K562 (cell line): ENCODE data around the gene H2BK1. TPM values are rescaled to one million over a fixed set of nuclear protein-coding genes. Genes with fewer than 3 reads are reported as not detected.

ENCODE experiments used
- L3MBTL2 ChIP-seq: fragments of 450-650 bp; IDR thresholded peaks from 2 replicates; pipeline ENCODE4 v1.6.1; 2016; ENCODE audit warnings: mild to moderate bottlenecking, moderate library complexity
- RBM22 ChIP-seq: fragments of 200-400 bp; formaldehyde crosslinking; IDR thresholded peaks from 2 replicates; pipeline ENCODE4 v1.6.1; 2018; ENCODE audit warnings: low read length, low read depth; ENCODE audit not compliant: poor library complexity, severe bottlenecking
- ZBTB7A ChIP-seq: IDR thresholded peaks from 2 replicates; pipeline ENCODE4 v1.6.1; 2011; ENCODE audit warnings: low read depth, mild to moderate bottlenecking, low read length, moderate library complexity, borderline replicate concordance; ENCODE audit not compliant: control insufficient read depth
- polyA plus RNA-seq, 8 experiments: library from polyadenylated mRNA; depleted of rRNA in 4 of 8; stranded (reverse) in 5 of 8; unstranded in 3 of 8; fragments of >200 nt; fragmentation: Nextera tagmentation in 2 of 8; fragmentation: Illumina TruSeq in 1 of 8; extraction: Ambion mirVana in 2 of 8; extraction: Trizol in 1 of 8; gene quantifications; 2 replicates each; pipeline versions ENCODE4 v1.2.1 to v1.2.3, GENCODE V29; 2011 to 2014; ENCODE audit warnings: inconsistent platforms in 1 of 8, missing spikeins in 1 of 8
- total RNA-seq, 7 experiments: library from RNA; depleted of rRNA in 6 of 7; stranded (reverse); fragments of >200 nt in 6 of 7; fragmentation: Illumina TruSeq in 2 of 7; extraction: Trizol in 2 of 7; gene quantifications; 2 replicates each; pipeline versions ENCODE4 v1.2.1 to v1.2.3, GENCODE V29; 2011 to 2021; ENCODE audit warnings: low replicate concordance in 1 of 7
- TF ChIP-seq, protein P1 (sequence below): fragments of 450-650 bp; IDR thresholded peaks from 2 replicates; pipeline ENCODE4 v1.6.1; 2016; ENCODE audit warnings: low read depth
- TF ChIP-seq, protein P2 (sequence below): sonication (generic); formaldehyde crosslinking; IDR thresholded peaks from 2 replicates; pipeline ENCODE4 v1.8.1; 2023; ENCODE audit warnings: missing genetic modification reagents, mild to moderate bottlenecking, borderline replicate concordance
- TF ChIP-seq, protein P3 (sequence below): fragments of 450-650 bp; IDR thresholded peaks from 2 replicates; pipeline ENCODE4 v1.6.1; 2017; ENCODE audit warnings: antibody characterized with exemption, mild to moderate bottlenecking

Gene H2BK1
- total and polyA plus RNA-seq, 9 of the 15 experiments (the other 6 are each of a cell fraction or from before 2014, with no cell fraction given) = not detected

DNA sequence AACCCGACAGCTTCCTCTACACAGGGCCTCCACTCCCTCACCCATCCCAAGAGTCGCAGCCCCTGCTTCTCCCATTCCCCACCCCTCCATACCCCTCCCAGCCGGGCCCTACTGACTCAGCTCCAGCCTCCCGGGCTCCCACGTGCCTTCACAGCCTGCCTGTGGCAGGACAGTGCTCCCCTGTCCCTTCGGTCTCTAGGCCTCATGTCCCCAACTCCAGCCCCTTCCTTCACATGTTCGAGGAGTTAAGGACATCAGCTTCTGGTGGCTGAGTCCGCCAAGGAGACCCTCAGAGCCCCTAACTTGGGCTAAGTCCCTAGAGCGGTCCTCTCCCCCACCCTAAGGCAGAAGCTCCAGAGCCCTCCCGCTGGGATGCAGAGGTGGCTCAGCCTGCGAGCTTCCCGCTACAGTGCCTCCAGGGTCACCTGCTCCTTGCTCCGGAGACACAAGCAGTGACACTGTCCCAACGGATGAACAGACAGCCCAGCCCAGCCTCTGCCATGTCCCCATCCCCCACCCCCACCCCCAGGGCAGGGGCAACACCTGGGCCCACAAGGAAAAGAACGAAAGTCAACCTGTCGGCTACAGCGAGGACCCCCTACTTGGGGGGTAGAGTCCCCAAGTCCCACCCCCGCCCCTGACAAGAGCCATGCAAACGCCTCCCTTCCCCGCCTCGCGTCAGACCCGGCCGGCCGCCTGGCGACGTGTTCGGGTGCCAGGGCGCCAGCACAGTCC, 37.5 kb upstream of the H2BK1 start (continued):
- TF ChIP-seq, protein P1, sequence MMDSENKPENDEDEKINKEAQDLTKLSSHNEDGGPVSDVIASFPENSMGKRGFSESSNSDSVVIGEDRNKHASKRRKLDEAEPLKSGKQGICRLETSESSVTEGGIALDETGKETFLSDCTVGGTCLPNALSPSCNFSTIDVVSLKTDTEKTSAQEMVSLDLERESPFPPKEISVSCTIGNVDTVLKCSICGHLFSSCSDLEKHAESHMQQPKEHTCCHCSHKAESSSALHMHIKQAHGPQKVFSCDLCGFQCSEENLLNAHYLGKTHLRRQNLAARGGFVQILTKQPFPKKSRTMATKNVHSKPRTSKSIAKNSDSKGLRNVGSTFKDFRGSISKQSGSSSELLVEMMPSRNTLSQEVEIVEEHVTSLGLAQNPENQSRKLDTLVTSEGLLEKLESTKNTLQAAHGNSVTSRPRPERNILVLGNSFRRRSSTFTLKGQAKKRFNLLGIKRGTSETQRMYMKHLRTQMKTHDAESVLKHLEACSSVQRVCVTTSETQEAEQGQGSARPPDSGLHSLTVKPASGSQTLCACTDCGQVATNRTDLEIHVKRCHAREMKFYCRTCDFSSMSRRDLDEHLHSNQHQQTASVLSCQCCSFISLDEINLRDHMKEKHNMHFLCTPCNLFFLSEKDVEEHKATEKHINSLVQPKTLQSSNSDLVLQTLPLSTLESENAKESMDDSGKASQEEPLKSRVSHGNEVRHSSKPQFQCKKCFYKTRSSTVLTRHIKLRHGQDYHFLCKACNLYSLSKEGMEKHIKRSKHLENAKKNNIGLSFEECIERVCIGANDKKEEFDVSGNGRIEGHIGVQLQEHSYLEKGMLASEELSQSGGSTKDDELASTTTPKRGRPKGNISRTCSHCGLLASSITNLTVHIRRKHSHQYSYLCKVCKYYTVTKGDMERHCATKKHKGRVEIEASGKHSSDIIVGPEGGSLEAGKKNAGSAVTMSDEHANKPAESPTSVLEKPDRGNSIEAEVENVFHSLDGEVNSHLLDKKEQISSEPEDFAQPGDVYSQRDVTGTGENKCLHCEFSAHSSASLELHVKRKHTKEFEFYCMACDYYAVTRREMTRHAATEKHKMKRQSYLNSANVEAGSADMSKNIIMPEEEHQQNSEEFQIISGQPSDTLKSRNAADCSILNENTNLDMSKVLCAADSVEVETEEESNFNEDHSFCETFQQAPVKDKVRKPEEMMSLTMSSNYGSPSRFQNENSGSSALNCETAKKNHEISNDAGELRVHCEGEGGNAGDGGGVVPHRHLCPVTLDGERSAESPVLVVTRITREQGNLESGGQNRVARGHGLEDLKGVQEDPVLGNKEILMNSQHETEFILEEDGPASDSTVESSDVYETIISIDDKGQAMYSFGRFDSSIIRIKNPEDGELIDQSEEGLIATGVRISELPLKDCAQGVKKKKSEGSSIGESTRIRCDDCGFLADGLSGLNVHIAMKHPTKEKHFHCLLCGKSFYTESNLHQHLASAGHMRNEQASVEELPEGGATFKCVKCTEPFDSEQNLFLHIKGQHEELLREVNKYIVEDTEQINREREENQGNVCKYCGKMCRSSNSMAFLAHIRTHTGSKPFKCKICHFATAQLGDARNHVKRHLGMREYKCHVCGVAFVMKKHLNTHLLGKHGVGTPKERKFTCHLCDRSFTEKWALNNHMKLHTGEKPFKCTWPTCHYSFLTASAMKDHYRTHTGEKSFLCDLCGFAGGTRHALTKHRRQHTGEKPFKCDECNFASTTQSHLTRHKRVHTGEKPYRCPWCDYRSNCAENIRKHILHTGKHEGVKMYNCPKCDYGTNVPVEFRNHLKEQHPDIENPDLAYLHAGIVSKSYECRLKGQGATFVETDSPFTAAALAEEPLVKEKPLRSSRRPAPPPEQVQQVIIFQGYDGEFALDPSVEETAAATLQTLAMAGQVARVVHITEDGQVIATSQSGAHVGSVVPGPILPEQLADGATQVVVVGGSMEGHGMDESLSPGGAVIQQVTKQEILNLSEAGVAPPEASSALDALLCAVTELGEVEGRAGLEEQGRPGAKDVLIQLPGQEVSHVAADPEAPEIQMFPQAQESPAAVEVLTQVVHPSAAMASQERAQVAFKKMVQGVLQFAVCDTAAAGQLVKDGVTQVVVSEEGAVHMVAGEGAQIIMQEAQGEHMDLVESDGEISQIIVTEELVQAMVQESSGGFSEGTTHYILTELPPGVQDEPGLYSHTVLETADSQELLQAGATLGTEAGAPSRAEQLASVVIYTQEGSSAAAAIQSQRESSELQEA = no peak
- TF ChIP-seq ZBTB7A (peak; percentile 7; the same call in 1 of the 2 replicates), RBM22 (peak; percentile 4), L3MBTL2 (peak; percentile 33; the same call in 1 of the 2 replicates)
- TF ChIP-seq, protein P2, sequence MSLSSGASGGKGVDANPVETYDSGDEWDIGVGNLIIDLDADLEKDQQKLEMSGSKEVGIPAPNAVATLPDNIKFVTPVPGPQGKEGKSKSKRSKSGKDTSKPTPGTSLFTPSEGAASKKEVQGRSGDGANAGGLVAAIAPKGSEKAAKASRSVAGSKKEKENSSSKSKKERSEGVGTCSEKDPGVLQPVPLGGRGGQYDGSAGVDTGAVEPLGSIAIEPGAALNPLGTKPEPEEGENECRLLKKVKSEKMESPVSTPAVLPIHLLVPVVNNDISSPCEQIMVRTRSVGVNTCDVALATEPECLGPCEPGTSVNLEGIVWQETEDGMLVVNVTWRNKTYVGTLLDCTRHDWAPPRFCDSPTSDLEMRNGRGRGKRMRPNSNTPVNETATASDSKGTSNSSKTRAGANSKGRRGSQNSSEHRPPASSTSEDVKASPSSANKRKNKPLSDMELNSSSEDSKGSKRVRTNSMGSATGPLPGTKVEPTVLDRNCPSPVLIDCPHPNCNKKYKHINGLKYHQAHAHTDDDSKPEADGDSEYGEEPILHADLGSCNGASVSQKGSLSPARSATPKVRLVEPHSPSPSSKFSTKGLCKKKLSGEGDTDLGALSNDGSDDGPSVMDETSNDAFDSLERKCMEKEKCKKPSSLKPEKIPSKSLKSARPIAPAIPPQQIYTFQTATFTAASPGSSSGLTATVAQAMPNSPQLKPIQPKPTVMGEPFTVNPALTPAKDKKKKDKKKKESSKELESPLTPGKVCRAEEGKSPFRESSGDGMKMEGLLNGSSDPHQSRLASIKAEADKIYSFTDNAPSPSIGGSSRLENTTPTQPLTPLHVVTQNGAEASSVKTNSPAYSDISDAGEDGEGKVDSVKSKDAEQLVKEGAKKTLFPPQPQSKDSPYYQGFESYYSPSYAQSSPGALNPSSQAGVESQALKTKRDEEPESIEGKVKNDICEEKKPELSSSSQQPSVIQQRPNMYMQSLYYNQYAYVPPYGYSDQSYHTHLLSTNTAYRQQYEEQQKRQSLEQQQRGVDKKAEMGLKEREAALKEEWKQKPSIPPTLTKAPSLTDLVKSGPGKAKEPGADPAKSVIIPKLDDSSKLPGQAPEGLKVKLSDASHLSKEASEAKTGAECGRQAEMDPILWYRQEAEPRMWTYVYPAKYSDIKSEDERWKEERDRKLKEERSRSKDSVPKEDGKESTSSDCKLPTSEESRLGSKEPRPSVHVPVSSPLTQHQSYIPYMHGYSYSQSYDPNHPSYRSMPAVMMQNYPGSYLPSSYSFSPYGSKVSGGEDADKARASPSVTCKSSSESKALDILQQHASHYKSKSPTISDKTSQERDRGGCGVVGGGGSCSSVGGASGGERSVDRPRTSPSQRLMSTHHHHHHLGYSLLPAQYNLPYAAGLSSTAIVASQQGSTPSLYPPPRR = no peak
- TF ChIP-seq, protein P3, sequence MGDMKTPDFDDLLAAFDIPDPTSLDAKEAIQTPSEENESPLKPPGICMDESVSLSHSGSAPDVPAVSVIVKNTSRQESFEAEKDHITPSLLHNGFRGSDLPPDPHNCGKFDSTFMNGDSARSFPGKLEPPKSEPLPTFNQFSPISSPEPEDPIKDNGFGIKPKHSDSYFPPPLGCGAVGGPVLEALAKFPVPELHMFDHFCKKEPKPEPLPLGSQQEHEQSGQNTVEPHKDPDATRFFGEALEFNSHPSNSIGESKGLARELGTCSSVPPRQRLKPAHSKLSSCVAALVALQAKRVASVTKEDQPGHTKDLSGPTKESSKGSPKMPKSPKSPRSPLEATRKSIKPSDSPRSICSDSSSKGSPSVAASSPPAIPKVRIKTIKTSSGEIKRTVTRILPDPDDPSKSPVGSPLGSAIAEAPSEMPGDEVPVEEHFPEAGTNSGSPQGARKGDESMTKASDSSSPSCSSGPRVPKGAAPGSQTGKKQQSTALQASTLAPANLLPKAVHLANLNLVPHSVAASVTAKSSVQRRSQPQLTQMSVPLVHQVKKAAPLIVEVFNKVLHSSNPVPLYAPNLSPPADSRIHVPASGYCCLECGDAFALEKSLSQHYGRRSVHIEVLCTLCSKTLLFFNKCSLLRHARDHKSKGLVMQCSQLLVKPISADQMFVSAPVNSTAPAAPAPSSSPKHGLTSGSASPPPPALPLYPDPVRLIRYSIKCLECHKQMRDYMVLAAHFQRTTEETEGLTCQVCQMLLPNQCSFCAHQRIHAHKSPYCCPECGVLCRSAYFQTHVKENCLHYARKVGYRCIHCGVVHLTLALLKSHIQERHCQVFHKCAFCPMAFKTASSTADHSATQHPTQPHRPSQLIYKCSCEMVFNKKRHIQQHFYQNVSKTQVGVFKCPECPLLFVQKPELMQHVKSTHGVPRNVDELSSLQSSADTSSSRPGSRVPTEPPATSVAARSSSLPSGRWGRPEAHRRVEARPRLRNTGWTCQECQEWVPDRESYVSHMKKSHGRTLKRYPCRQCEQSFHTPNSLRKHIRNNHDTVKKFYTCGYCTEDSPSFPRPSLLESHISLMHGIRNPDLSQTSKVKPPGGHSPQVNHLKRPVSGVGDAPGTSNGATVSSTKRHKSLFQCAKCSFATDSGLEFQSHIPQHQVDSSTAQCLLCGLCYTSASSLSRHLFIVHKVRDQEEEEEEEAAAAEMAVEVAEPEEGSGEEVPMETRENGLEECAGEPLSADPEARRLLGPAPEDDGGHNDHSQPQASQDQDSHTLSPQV = no peak
